ENCODE data around the gene ABHD15.

Gene ABHD15

DNA sequence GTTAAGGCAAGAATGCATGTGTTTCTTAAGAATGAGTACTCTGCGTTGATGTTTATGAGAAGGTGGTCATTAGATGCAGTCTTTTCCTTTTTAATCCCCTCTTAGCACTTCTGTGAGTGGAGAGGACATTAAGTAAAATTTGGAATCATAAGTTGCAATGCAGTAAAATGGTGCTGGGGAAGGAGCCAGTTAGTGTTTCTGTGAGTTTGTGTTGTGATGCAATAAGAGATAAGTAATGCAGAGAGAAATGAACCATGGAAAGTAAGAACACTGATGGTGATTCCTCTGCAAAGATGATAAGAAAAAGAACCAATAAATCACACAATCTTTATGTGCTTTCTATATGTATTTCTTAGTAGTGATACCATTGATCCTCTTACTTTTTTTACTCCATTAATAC is 20.0 kb downstream of the ABHD15 start:
- DNase-seq = no peak

DNA sequence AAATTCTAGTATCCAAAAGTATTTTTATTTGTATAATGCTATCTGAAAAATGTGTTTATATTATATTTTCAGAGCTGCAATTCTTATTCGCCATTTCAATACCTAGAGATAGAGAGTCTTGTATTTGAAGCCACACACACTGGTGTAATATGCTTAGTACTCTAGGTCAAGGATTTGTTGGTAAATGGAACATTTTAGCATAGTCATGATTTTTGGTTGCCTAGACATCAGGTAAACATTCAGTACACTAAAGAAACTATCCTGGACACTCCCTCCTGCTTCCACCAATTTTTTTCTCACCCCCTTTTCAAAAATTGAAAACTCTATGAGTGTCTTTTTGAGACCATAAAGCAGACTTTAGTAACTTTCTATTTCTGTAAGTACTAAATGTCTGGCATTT is 20.8 kb downstream of the ABHD15 start:
- DNase-seq = no peak

DNA sequence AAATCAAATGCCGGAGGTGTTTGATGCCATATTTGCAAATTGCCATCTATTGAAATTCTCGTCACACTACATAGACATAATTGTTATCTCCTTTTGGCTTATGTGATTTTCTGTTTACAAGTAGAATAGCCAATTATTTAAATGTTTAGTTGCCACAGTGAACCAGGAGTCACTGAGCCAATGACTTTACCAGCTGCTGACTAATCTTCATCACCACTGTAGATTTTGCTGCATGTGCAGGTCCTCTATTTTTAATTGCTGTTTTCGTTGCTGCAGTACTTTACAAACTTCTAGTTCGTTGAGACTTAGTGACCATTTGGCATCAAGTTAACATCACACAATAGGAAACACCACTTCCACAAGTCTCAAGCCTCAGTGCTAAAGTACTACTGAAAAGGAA is 22.8 kb downstream of the ABHD15 start:
- DNase-seq = no peak

DNA sequence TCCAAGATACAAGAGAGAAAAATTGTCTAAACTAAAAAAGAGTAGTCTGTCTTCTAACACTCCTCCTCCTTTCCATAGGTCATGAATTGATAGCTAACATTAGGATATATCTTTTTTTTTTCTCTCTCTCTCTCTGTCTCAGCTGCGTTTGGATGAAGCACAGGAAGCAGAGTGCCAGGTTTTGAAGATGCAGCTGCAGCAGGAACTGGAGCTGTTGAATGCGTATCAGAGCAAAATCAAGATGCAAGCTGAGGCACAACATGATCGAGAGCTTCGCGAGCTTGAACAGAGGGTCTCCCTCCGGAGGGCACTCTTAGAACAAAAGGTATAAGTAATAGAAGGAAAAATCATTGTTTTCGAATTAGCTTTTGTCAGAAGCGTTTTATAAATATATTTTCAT is 32.9 kb downstream of the ABHD15 start:
- peak in 9 of 51 donors; percentile 1 to 21 (median 6) for DNase-seq

DNA sequence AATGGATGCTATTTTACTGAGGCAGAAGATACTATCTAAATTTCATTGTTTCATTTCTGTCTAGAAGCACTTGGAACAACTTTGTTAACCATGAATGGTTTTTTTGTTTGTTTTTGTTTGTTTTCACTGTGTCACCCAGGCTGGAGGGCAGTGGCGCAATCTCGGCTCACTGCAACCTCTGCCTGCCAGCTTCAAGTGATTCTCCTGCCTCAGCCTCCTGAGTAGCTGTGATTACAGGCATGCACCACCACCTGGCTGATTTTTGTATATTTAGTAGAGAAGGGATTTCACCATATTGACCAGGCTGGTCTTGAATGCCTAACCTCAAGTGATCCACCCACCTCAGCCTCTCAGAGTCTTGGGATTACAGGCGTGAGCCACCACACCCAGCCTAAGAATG is 40.5 kb downstream of the ABHD15 start:
- DNase-seq = no peak

DNA sequence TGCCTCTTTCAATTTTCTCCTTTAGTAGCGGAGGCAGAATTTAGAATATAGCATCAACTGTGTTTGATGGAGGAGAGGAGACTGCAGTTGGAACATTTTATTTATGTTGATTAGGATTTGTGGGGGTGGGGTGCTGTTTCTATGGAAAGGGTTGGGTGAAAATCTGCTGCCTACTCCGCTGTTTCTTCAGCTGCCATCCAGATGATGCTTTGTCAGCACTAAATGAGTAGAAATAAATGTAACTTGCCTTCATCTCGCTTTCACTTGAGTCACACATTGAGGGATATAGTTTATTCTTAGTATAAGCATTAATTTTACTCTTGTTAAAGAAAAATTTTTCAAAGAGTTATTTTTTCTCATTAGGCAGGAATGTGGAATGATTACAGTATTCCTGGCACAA is 42.1 kb downstream of the ABHD15 start:
- DNase-seq = no peak

DNA sequence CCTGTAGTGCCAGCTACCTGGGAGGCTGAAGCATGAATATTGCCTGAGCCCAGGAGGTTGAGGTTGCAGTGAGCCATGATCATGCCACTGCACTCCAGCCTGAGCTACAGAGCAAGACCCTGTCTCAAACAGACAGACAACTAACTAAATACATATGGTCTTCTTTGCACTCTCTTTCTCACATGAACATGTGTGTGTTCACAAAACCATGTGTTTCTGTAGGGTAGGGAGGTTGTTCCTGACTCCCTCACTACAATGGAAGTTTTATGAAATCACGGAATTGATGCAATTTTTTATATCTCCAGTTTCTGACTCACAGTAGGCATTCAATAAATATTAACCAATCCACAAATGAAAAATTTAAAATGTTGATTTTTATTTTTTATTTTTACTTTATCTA is 48.5 kb downstream of the ABHD15 start:
- DNase-seq = no peak

DNA sequence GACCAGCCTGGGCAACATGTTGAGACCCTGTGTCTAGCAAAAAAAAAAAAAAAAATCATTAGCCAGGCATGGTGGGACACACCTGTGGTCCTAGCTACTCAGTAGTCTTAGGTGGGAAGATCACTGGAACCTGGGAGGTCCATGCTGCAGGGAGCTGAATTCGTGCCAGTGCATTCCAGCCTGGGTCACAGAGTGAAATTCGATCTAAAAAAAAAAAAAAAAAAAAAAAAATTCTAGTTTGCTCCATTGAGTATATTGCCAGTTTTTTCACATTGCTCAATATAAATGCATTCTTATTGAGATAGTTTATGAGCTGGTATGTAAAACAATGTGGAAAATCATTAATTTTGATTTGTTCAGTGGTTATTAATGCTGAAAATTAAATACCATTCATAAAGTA is 52.0 kb downstream of the ABHD15 start:
- no peak for DNase-seq

DNA sequence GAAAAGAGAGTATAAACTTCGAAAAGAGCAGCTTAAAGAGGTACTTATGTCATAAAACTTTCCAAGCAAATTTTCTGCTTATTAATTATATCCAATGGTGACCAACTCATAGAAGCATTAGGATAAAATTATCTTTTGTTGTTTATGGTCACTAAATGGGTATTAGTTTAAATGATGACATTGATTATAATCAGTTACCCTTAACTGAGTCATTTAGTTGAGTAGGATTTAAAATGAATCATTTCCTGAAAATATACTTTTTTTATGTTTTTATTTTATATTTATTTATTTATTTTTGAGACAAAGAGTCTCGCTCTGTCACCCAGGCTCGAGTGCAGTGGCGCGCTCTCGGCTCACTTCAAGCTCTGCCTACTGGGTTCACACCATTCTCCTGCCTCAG is 55.9 kb downstream of the ABHD15 start:
- DNase-seq = no peak

Measured in hypothalamus (tissue), 51 donors.